ENCODE data around the gene SLC6A18.

GRCh38 chr5:1214936-1215220 is 10.3 kb upstream of the SLC6A18 start:
- TF ChIP-seq CTCF (IDR thresholded peaks at IDR 0.05), result no peak
- no peak for TF ChIP-seq REST (IDR thresholded peaks at IDR 0.05; ENCODE audit: insufficient read depth in 1 of 2, low read depth in 2 of 2, low read length in 1 of 2)
- no peak for TF ChIP-seq POLR2AphosphoS5 (IDR thresholded peaks at IDR 0.05; ENCODE audit: low read depth, low read length)
- no peak for TF ChIP-seq SIN3A (IDR thresholded peaks at IDR 0.05; ENCODE audit: borderline replicate concordance, insufficient read depth, low read depth, low read length)
- no peak for TF ChIP-seq TCF7L2 (IDR thresholded peaks at IDR 0.05; ENCODE audit: low read depth, low read length)

Data from Panc1 (cell line).